AG10803 (cell line): ENCODE results near the gene NRN1L.
"Not testable (repeated sequence)": the region's sequence is repeated elsewhere in the genome, so short reads cannot be mapped to it uniquely, and the experiment has no call there.

Source experiments
- DNase-seq: peaks from one replicate; pipeline ENCODE4 v3.0.0; 2010; ENCODE audit warnings: low read depth
- H3K4me3 ChIP-seq: 2 replicates; pipeline ENCODE4 v1.5.1; 2011; ENCODE audit warnings: mild to moderate bottlenecking, low read length, control low read depth
- TF ChIP-seq, protein P1 (sequence below): conservative IDR thresholded peaks from 2 replicates; pipeline ENCODE4 v1.5.1; 2011; ENCODE audit warnings: mild to moderate bottlenecking, low read length, control low read depth, inconsistent platforms

Gene NRN1L

DNA sequence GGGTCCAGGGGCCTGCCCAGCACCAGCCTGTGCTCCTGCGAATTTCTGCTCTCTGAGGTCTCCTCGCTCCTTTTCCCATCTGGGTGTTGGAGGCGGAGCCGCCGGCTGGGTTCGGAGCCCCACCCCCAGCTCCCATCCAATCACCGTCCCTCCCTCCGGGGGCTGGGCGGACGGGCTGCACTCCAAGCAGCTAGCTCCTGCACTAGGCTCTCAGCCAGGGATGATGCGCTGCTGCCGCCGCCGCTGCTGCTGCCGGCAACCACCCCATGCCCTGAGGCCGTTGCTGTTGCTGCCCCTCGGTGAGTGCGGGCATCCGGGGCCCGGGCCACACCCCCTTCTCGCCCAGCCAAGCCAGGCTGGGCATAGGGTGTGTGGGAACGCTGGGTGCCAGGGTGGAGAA lies at the start of gene NRN1L:
NRN1L (plus strand) TSS at position 202 of the 400 bp plus-strand sequence; CDS start at position 221, 19 bp downstream.
- no peak within 1 kb of the TSS for H3K4me3 ChIP-seq
- TF ChIP-seq, protein P1, sequence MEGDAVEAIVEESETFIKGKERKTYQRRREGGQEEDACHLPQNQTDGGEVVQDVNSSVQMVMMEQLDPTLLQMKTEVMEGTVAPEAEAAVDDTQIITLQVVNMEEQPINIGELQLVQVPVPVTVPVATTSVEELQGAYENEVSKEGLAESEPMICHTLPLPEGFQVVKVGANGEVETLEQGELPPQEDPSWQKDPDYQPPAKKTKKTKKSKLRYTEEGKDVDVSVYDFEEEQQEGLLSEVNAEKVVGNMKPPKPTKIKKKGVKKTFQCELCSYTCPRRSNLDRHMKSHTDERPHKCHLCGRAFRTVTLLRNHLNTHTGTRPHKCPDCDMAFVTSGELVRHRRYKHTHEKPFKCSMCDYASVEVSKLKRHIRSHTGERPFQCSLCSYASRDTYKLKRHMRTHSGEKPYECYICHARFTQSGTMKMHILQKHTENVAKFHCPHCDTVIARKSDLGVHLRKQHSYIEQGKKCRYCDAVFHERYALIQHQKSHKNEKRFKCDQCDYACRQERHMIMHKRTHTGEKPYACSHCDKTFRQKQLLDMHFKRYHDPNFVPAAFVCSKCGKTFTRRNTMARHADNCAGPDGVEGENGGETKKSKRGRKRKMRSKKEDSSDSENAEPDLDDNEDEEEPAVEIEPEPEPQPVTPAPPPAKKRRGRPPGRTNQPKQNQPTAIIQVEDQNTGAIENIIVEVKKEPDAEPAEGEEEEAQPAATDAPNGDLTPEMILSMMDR = no peak
- DNase-seq = peak; percentile 87

DNA sequence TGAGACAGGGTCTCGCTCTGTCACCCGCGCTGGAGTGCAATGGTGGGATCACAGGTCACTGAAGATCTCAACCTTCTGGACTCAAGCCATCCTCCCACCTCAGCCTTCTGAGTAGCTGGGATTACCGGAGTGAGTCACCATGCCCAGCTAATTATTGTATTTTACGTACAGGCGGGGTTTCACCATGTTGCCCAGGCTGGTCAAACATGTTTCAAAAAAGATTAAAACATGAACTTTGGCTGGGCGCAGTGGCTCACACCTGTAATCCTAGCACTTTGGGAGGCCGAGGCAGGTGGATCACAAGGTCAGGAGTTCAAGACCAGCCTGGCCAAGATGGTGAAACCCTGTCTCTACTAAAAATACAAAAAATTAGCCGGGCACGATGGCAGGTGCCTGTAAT lies 47.5 kb upstream of the NRN1L start:
- DNase-seq, H3K4me3 ChIP-seq: not testable (repeated sequence)

DNA sequence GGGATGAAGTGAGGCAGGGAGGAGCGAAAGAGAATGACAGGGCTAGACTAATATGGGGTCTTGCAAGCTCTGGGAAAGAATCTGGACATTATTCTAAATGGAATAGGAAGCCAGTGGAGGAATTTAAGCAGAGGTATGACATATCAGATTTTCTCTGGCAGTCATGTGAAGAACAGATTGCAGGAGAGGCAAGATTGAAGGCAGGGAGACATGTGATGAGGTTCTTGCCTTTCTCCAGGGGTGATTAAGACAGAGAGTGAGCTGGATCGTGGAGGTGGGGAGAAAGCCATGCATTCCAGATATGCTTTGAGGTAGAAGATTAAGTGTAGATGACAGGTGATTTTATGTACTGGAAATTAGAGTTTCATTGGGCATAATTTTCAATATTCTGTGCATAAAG lies 46.9 kb upstream of the NRN1L start:
- DNase-seq = no peak
- TF ChIP-seq, protein P1 = no peak

DNA sequence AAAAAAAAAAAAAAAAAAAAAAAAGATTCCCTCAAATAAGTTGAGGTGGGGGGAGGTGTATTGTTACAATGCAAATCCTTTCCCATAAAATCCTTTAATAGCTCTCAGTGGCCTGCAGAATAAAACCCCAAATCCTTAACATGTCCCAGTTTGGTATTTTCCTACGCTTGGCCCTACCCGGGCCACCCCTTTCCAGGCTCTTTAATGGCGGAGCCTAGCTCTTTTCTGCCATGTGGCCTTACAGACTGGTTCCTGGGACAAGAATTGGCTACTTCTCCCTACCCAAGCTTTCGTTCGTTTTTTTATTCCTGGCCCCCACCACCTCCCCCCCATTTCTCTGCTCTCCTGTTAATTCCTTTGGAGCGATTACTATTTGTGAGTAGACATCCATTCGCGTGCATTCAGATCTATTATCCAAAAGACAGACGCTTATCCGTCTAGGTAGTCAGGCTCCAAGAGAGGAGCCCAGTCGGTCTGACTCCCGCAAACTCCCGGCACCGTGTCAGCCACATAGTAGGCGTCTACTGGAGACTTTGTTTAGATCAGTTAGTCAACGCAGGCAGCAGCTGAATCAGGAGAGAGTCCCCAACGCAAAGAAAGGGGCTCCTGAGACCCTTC lies 43.4 kb upstream of the NRN1L start:
- H3K4me3 ChIP-seq = peak overlapping the region; percentile 95
- TF ChIP-seq, protein P1 = no peak

More for the DNA sequence above, 46.9 kb upstream of the NRN1L start:
- no peak overlapping the region for H3K4me3 ChIP-seq

DNA sequence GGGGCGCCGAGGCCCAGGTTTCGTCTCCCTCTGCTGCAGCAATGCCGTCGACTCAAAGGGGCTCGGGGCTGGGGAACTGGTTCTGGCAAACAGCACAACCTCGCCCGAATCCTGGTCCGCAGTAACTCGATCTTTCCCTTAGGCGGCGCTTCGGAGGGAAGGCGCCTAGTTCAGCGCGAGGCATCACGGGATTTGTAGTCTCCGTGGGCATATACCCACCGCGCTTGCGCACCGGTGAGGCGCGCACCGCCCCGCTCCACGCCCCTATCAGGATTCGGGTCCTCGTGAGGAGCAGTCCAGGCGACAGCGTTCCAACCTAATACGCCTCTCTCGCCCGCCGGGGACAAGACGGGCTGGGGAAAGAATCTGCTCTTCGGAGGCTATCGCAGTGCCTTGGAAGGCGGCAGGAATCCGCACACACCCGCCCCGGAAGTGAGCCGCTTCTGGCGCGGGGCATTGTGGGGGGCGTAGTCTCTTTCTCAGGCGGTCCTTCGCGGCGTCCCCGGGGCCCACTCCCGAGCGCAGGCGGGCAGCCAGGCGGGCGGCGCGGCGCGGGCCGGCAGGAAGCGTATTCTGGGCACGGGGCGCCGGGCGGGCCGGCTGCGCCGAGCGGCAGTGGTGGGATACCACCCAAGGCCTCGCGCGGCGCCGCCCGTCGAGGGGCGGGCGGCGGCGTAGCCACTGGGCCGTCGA lies 42.7 kb upstream of the NRN1L start, which contains the start of gene THAP11:
THAP11 (plus strand) TSS at position 505 of the 693 bp plus-strand sequence. CDS start 235 bp downstream, outside the sequence.
- DNase-seq = peak; percentile 89
- H3K4me3 ChIP-seq = peak within 1 kb of the TSS; percentile 95
- TF ChIP-seq, protein P1 = peak; percentile 76

More for the DNA sequence above, 43.4 kb upstream of the NRN1L start:
- no peak for DNase-seq

DNA sequence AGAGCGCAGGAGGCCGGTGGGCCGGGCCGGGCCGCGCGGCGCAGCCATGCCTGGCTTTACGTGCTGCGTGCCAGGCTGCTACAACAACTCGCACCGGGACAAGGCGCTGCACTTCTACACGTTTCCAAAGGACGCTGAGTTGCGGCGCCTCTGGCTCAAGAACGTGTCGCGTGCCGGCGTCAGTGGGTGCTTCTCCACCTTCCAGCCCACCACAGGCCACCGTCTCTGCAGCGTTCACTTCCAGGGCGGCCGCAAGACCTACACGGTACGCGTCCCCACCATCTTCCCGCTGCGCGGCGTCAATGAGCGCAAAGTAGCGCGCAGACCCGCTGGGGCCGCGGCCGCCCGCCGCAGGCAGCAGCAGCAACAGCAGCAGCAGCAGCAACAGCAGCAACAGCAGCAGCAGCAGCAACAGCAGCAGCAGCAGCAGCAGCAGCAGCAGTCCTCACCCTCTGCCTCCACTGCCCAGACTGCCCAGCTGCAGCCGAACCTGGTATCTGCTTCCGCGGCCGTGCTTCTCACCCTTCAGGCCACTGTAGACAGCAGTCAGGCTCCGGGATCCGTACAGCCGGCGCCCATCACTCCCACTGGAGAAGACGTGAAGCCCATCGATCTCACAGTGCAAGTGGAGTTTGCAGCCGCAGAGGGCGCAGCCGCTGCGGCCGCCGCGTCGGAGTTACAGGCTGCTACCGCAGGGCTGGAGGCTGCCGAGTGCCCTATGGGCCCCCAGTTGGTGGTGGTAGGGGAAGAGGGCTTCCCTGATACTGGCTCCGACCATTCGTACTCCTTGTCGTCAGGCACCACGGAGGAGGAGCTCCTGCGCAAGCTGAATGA lies 42.0 kb upstream of the NRN1L start:
- H3K4me3 ChIP-seq = peak overlapping the region; percentile 95
- TF ChIP-seq, protein P1 = peak; percentile 43
- DNase-seq = peak; percentile 45

DNA sequence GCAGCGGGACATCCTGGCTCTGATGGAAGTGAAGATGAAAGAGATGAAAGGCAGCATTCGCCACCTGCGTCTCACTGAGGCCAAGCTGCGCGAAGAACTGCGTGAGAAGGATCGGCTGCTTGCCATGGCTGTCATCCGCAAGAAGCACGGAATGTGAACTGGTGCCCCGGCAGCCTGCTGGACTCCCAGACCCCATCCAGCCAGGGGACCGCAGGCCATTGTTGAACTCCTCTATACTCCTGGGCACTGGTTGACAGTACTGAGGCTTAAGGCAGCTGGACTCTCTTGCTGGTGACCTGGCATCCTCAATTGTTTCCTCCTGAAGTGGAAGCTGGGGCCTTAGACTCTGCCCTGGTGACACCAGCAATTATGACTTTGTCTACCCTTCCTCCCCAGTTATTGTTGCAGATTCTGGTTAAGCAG lies 41.3 kb upstream of the NRN1L start:
- peak; percentile 41 for DNase-seq
- H3K4me3 ChIP-seq = peak overlapping the region; percentile 95
- TF ChIP-seq, protein P1 = no peak
